HG02588 (cell line): ENCODE results near the gene AMPD3.

Source experiments
- ATAC-seq: cut with Tn5 transposase; IDR thresholded peaks from one replicate; pipeline ENCODE4 v1.9.1; 2021; ENCODE audit warnings: mild to moderate bottlenecking, moderate library complexity; ENCODE audit not compliant: unreplicated experiment

Gene AMPD3

GRCh38 chr11:10459029-10459970, 4.2 kb downstream of the AMPD3 start:
- peak; percentile 28 for ATAC-seq

GRCh38 chr11:10460611-10461275, 5.7 kb downstream of the AMPD3 start:
- no peak for ATAC-seq

- no peak for ATAC-seq
Measured at GRCh38 chr11:10461276-10461790, 6.3 kb downstream of the AMPD3 start.

- ATAC-seq: no peak
Measured at GRCh38 chr11:10462746-10463300, 7.8 kb downstream of the AMPD3 start.

GRCh38 chr11:10473371-10473770, 18.3 kb downstream of the AMPD3 start:
- no peak for ATAC-seq

- ATAC-seq: no peak
Measured at GRCh38 chr11:10474551-10474950, 19.5 kb downstream of the AMPD3 start.

GRCh38 chr11:10476342-10476741, 21.3 kb downstream of the AMPD3 start:
- no peak for ATAC-seq

- ATAC-seq: no peak
Measured at GRCh38 chr11:10476927-10477689, 22.0 kb downstream of the AMPD3 start.

- ATAC-seq: no peak
Measured at GRCh38 chr11:10477690-10478046, 22.6 kb downstream of the AMPD3 start.

- ATAC-seq: no peak
Measured at GRCh38 chr11:10478066-10478465, 23.0 kb downstream of the AMPD3 start.

- no peak for ATAC-seq
Measured at GRCh38 chr11:10478574-10479550, 23.8 kb downstream of the AMPD3 start.

- no peak for ATAC-seq
Measured at GRCh38 chr11:10480026-10480425, 25.0 kb downstream of the AMPD3 start.

GRCh38 chr11:10480760-10481159, 25.7 kb downstream of the AMPD3 start:
- ATAC-seq: no peak

GRCh38 chr11:10481560-10482349, 26.7 kb downstream of the AMPD3 start:
- no peak for ATAC-seq

- ATAC-seq: no peak
Measured at GRCh38 chr11:10483174-10483573, 28.1 kb downstream of the AMPD3 start.

GRCh38 chr11:10483584-10483983, 28.5 kb downstream of the AMPD3 start:
- ATAC-seq: no peak

GRCh38 chr11:10484461-10485180, 29.6 kb downstream of the AMPD3 start:
- no peak for ATAC-seq

GRCh38 chr11:10485646-10486045, 30.6 kb downstream of the AMPD3 start:
- no peak for ATAC-seq
